ENCODE results near the gene NOS1. TPM values are rescaled to one million over a fixed set of nuclear protein-coding genes. Genes with fewer than 3 reads are reported as not detected.

Gene NOS1
- total and polyA plus RNA-seq, 2 of the 8 experiments (the other 6 are each of a cell fraction or from before 2014, with no cell fraction given), result 1.5 to 2.0 TPM

GRCh38 chr12:117363953-117364486 lies 2.6 kb upstream of the NOS1 start:
- H3K4me3 ChIP-seq (ENCODE audit: extremely low read depth in 1 of 4, insufficient read depth in 2 of 4, low read depth in 3 of 4, low read length in 4 of 4), result no peak overlapping the region
- no peak overlapping the region for H2AK5ac ChIP-seq (ENCODE audit: low read depth, low read length)
- 38% methylated on average over 4 of the region's 4 CpGs; no CpG with 5 or more reads in 1 of the 2 experiments for WGBS, 2 experiments (ENCODE audit: extremely low coverage in 1 of 2, insufficient coverage in 1 of 2, insufficient read length in 1 of 2, insufficient replicate concordance in 2 of 2, low coverage in 1 of 2, low lambda C conversion rate in 2 of 2, missing lambda C conversion rate in 1 of 2)
- peak; percentile 62 for FAIRE-seq
- H3K56ac ChIP-seq (replicated peaks; ENCODE audit: insufficient read length, low read depth, low read length), result no peak overlapping the region
- no peak overlapping the region for H4K5ac ChIP-seq (ENCODE audit: insufficient read length, low read depth, low read length)
- no peak overlapping the region for H3K9ac ChIP-seq (replicated peaks in 1 of 4; ENCODE audit: extremely low read depth in 1 of 4, low read depth in 3 of 4, low read length in 3 of 4)
- no peak overlapping the region for H3K23ac ChIP-seq (ENCODE audit: insufficient read length)
- peaks cover 0 to 3% (median 2%) of the 10 kb centered on the region in 4 experiments; a peak in 5 of 7 replicates for H3K4me1 ChIP-seq (replicated peaks in 1 of 4; ENCODE audit: control insufficient read depth in 3 of 4, insufficient read depth in 4 of 4, low read length in 3 of 4)
- no peak overlapping the region for H4K8ac ChIP-seq (ENCODE audit: extremely low read depth, insufficient read depth, low read length)
- no peak for DNase-seq (ENCODE audit: low read depth in 1 of 2, low spot score in 2 of 2)
- no peaks in the 10 kb centered on the region for H3K9me3 ChIP-seq (ENCODE audit: insufficient read depth in 2 of 2, low read depth in 1 of 2, low read length in 1 of 2)
- no peaks in the 10 kb centered on the region for H3K79me1 ChIP-seq (ENCODE audit: low read depth, low read length)
- H2BK20ac ChIP-seq (ENCODE audit: low read length), result no peak overlapping the region
- no peak overlapping the region for H4K91ac ChIP-seq (replicated peaks; ENCODE audit: insufficient read length, low read length)
- no peak overlapping the region for H2BK12ac ChIP-seq (ENCODE audit: low read depth, low read length)
- peaks cover 19 to 57% (median 45%) of the 10 kb centered on the region in 4 experiments for H3K27me3 ChIP-seq (replicated peaks in 1 of 4; ENCODE audit: control insufficient read depth in 3 of 4, extremely low read depth in 1 of 4, insufficient read depth in 3 of 4, low read length in 3 of 4)
- no peak overlapping the region for H3K4ac ChIP-seq (replicated peaks; ENCODE audit: insufficient read length, low read depth, low read length)
- peaks cover 12% of the 10 kb centered on the region for H3K23me2 ChIP-seq (ENCODE audit: low read depth, low read length)
- H2BK120ac ChIP-seq (replicated peaks; ENCODE audit: low read depth, low read length), result no peak overlapping the region
- H3K18ac ChIP-seq (ENCODE audit: extremely low read depth, low read length), result no peak overlapping the region
- no peak overlapping the region for H2AFZ ChIP-seq (ENCODE audit: low read length)
- no peak overlapping the region for H3K27ac ChIP-seq (ENCODE audit: low read depth, low read length)
- ChIA-PET POLR2A (ENCODE audit: partially characterized antibody) (no interaction called here), CTCF (ENCODE audit: partially characterized antibody) (interaction anchor here (0.7 to 5.0 kb wide), 9 partner anchors 12 to 479 kb away, joined by 3 to 33 read pairs (median 4); no protein-coding TSS in a partner anchor)
- H2BK15ac ChIP-seq (ENCODE audit: low read length), result no peak overlapping the region
- H3K36me3 ChIP-seq (ENCODE audit: control insufficient read depth in 2 of 4, insufficient read depth in 4 of 4, low read length in 3 of 4), result no peaks in the 10 kb centered on the region
- no peak overlapping the region for H3K4me2 ChIP-seq (ENCODE audit: insufficient read depth in 1 of 2, low read depth in 2 of 2, low read length in 2 of 2)
- H4K20me1 ChIP-seq (replicated peaks in 1 of 2; ENCODE audit: control insufficient read depth in 1 of 2, insufficient read depth in 2 of 2, low read length in 2 of 2), result peaks cover 0 to 1% of the 10 kb centered on the region in 2 experiments
- H3K79me2 ChIP-seq (ENCODE audit: control insufficient read depth in 1 of 2, insufficient read depth in 2 of 2, low read length in 2 of 2), result no peaks in the 10 kb centered on the region
- no peak overlapping the region for H2BK5ac ChIP-seq (ENCODE audit: low read depth, low read length)
- H3K14ac ChIP-seq (ENCODE audit: insufficient read length), result no peak overlapping the region
- TF ChIP-seq USF2 (IDR thresholded peaks at IDR 0.05; ENCODE audit: low read length) (no peak), RAD21 (IDR thresholded peaks at IDR 0.05 in 1 of 2, conservative IDR thresholded peaks at IDR 0.05 in 1 of 2; ENCODE audit: low read depth in 2 of 2, low read length in 2 of 2) (peak; percentile 46 to 60), CTCF (IDR thresholded peaks at IDR 0.05; ENCODE audit: control extremely low read depth in 1 of 3, insufficient read depth in 1 of 3, low read depth in 1 of 3, low read length in 3 of 3) (peak in 2 of 3 experiments; percentile 49 to 50; a peak in 2 of 4 replicates)

Measured in H1 (cell line).